GM23338 (cell line): ENCODE results near the gene RABEPK. TPM values are rescaled to one million over a fixed set of nuclear protein-coding genes. Genes with fewer than 3 reads are reported as not detected.
"Not testable (repeated sequence)": the region's sequence is repeated elsewhere in the genome, so short reads cannot be mapped to it uniquely, and the experiment has no call there.

Experiments
- ATAC-seq: fragments of 200-7000 bp; cut with Tn5 transposase; 3 replicates; pipeline ENCODE4 v1.9.1; 2020
- DNase-seq: peaks from one replicate; pipeline ENCODE4 v3.0.0-alpha.2; 2015; ENCODE audit warnings: low spot score
- H2AFZ ChIP-seq: fragments of 200-600 bp; sonication (generic); 2 replicates; pipeline ENCODE4 v1.8.0; 2016; ENCODE audit warnings: antibody characterized with exemption, mild to moderate bottlenecking, moderate library complexity
- H3F3A ChIP-seq: fragments of 200-600 bp; sonication (generic); replicated peaks from 2 replicates; pipeline ENCODE4 v1.8.0; 2017; ENCODE audit warnings: antibody characterized with exemption, mixed run types, low read depth
- H3K27ac ChIP-seq: fragments of 200-600 bp; sonication (generic); 2 replicates; pipeline ENCODE4 v1.6.1; 2016; ENCODE audit warnings: low read depth
- H3K27me3 ChIP-seq: fragments of 200-600 bp; sonication (generic); 2 replicates; pipeline ENCODE4 v1.8.0; 2016; ENCODE audit warnings: mild to moderate bottlenecking, mixed run types, moderate library complexity; ENCODE audit not compliant: insufficient read depth
- H3K36me3 ChIP-seq: fragments of 200-600 bp; sonication (generic); 2 replicates; pipeline ENCODE4 v1.8.0; 2016; ENCODE audit warnings: mild to moderate bottlenecking; ENCODE audit not compliant: insufficient read depth
- H3K4me1 ChIP-seq: fragments of 200-600 bp; sonication (generic); 2 replicates; pipeline ENCODE4 v1.8.0; 2016; ENCODE audit warnings: mild to moderate bottlenecking, moderate library complexity; ENCODE audit not compliant: insufficient read depth
- H3K4me2 ChIP-seq: fragments of 200-600 bp; sonication (generic); 2 replicates; pipeline ENCODE4 v1.7.1; 2017; ENCODE audit warnings: mixed run types
- H3K4me3 ChIP-seq: fragments of 200-600 bp; sonication (generic); 2 replicates; pipeline ENCODE4 v1.6.1; 2016; ENCODE audit warnings: mixed run types
- H3K79me2 ChIP-seq: fragments of 200-600 bp; sonication (generic); replicated peaks from 2 replicates; pipeline ENCODE4 v1.8.0; 2017; ENCODE audit warnings: mild to moderate bottlenecking; ENCODE audit not compliant: insufficient read depth
- H3K9me2 ChIP-seq: fragments of 200-600 bp; sonication (generic); 2 replicates; pipeline ENCODE4 v1.8.0; 2017; ENCODE audit not compliant: insufficient read depth
- H4K20me1 ChIP-seq: fragments of 200-600 bp; sonication (generic); replicated peaks from 2 replicates; pipeline ENCODE4 v1.8.0; 2017; ENCODE audit warnings: mild to moderate bottlenecking; ENCODE audit not compliant: insufficient read depth
- H3K27ac Mint-ChIP-seq: 2 replicates; pipeline ENCODE4 v1.8.0; 2020; ENCODE audit warnings: inconsistent platforms, mild to moderate bottlenecking, moderate library complexity, mixed read lengths
- H3K27me3 Mint-ChIP-seq: 3 replicates; pipeline ENCODE4 v1.8.0; 2022; ENCODE audit warnings: low read depth, mild to moderate bottlenecking, moderate library complexity, mixed read lengths, inconsistent platforms; ENCODE audit not compliant: insufficient read depth, poor library complexity
- H3K36me3 Mint-ChIP-seq: 3 replicates; pipeline ENCODE4 v1.8.0; 2021; ENCODE audit warnings: low read depth, mild to moderate bottlenecking, inconsistent platforms, moderate library complexity, mixed read lengths
- H3K4me1 Mint-ChIP-seq: 3 replicates; pipeline ENCODE4 v1.8.0; 2020; ENCODE audit warnings: mild to moderate bottlenecking, inconsistent platforms, mixed read lengths
- H3K4me3 Mint-ChIP-seq: 3 replicates; pipeline ENCODE4 v1.8.0; 2021; ENCODE audit warnings: moderate library complexity, mild to moderate bottlenecking, inconsistent platforms, mixed read lengths
- H3K9me3 Mint-ChIP-seq: 3 replicates; pipeline ENCODE4 v1.8.0; 2020; ENCODE audit warnings: moderate library complexity, mild to moderate bottlenecking, inconsistent platforms, mixed read lengths
- CREB1 ChIP-seq: fragments of 250-450 bp; sonication (Bioruptor Pico); IDR thresholded peaks from 2 replicates; pipeline ENCODE4 v1.5.0; 2020; ENCODE audit warnings: low read depth, mild to moderate bottlenecking, moderate library complexity
- CTCF ChIP-seq, 2 experiments: fragments of 200-600 bp in 1 of 2; sonication (generic) in 1 of 2; conservative IDR thresholded peaks; 2 replicates each; pipeline versions ENCODE4 v1.5.1 to v1.6.1; 2016 to 2017; ENCODE audit warnings: antibody characterized with exemption in 2 of 2, low read depth in 2 of 2, mild to moderate bottlenecking in 2 of 2, moderate library complexity in 1 of 2
- EZH2 ChIP-seq: fragments of 200-600 bp; sonication (generic); IDR thresholded peaks from one replicate; pipeline ENCODE4 v1.8.0; 2017; ENCODE audit warnings: antibody characterized with exemption, mild to moderate bottlenecking, low read depth; ENCODE audit not compliant: unreplicated experiment
- EZH2phosphoT487 ChIP-seq: fragments of 200-600 bp; sonication (generic); IDR thresholded peaks from one replicate; pipeline ENCODE4 v1.8.1; 2018; ENCODE audit warnings: antibody characterized with exemption; ENCODE audit not compliant: unreplicated experiment
- JUNB ChIP-seq: IDR thresholded peaks from one replicate; pipeline ENCODE4 v1.6.1; 2016; ENCODE audit warnings: antibody characterized with exemption; ENCODE audit not compliant: unreplicated experiment
- NANOG ChIP-seq: IDR thresholded peaks from 2 replicates; pipeline ENCODE4 v1.6.1; 2016; ENCODE audit warnings: antibody characterized with exemption, borderline replicate concordance
- POLR2AphosphoS5 ChIP-seq: IDR thresholded peaks from 2 replicates; pipeline ENCODE4 v1.6.1; 2016; ENCODE audit warnings: antibody characterized with exemption, low read depth
- REST ChIP-seq: IDR thresholded peaks from one replicate; pipeline ENCODE4 v1.6.1; 2018; ENCODE audit warnings: antibody characterized with exemption; ENCODE audit not compliant: unreplicated experiment
- STAT1 ChIP-seq: IDR thresholded peaks from one replicate; pipeline ENCODE4 v1.6.1; 2016; ENCODE audit warnings: antibody characterized with exemption; ENCODE audit not compliant: unreplicated experiment
- ZNF114 ChIP-seq: fragments of 250-450 bp; sonication (Bioruptor Pico); IDR thresholded peaks from 2 replicates; pipeline ENCODE4 v1.5.0; 2020; ENCODE audit warnings: mild to moderate bottlenecking, moderate library complexity
- ZNF331 ChIP-seq: fragments of 250-450 bp; sonication (Bioruptor Pico); IDR thresholded peaks from 2 replicates; pipeline ENCODE4 v1.5.0; 2020; ENCODE audit warnings: low read depth, mild to moderate bottlenecking, moderate library complexity
- polyA plus RNA-seq: library from polyadenylated mRNA; unstranded; fragments of >200 nt; fragmentation: Nextera tagmentation; extraction: Ambion mirVana; gene quantifications from 2 replicates; pipeline ENCODE4 v1.2.1, GENCODE V29; 2016
- total RNA-seq: library from RNA; depleted of rRNA; stranded (reverse); fragments of >200 nt; shearing (Covaris generic); gene quantifications from 2 replicates; pipeline ENCODE4 v1.2.3, GENCODE V29; 2014
- TF ChIP-seq, protein P1 (sequence below): IDR thresholded peaks from 2 replicates; pipeline ENCODE4 v1.6.1; 2016; ENCODE audit warnings: antibody characterized with exemption

The RABEPK gene
- total and polyA plus RNA-seq, 2 experiments from 2014 or later: 25.8 to 32.7 TPM

DNA sequence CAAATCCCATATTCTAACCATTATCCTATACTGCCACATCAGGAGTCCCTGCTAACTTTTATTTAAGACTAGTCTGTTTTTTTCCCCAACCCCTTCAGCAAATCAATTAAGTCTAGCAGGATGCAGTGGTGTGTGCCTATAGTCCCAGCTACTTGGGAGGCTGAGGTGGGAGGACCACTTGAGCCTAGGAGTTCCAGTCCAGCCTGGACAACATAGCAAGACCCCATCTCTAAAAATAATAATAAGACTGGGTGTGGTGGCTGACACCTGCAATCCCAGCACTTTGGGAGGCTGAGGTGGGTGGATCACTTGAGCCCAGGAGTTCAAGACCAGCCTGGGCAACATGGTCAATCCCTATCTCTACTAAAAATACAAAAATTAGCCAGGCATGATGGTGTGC lies 24.5 kb downstream of the RABEPK start:
- H3K79me2 ChIP-seq, H3K36me3 ChIP-seq, H3K4me3 Mint-ChIP-seq, H3K9me2 ChIP-seq, H3K4me1 ChIP-seq, H4K20me1 ChIP-seq, H3K27ac ChIP-seq, H3K27me3 Mint-ChIP-seq, ATAC-seq, H3F3A ChIP-seq, DNase-seq, H3K27me3 ChIP-seq, H3K4me2 ChIP-seq, H3K27ac Mint-ChIP-seq, H3K4me3 ChIP-seq, H3K9me3 Mint-ChIP-seq, H2AFZ ChIP-seq, H3K4me1 Mint-ChIP-seq: not testable (repeated sequence)
- peaks cover 22% of the 10 kb centered on the region for H3K36me3 Mint-ChIP-seq

DNA sequence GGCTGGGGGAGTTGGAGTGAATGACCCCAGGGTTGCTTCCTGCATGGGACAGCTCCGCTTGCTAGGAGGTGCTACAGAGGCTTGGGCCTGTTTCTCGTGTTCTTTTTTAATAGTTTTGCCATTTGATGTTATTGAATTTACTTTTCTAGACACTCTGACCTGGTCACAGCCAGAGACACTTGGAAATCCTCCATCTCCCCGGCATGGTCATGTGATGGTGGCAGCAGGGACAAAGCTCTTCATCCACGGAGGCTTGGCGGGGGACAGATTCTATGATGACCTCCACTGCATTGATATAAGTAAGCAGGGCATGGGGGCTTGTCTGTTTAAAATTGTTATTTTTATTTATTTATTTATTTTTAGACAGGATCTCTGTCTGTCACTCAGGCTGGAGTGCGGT lies 27.4 kb downstream of the RABEPK start:
- H3K36me3 Mint-ChIP-seq: peaks cover 14% of the 10 kb centered on the region
- ATAC-seq: no peak
- no peak overlapping the region for H3K4me3 Mint-ChIP-seq
- no peak for TF ChIP-seq CREB1 (CRISPR knock-in tag)
- TF ChIP-seq CTCF (conservative IDR thresholded peaks at IDR 0.05; ENCODE audit: low read depth in 2 of 2): no peak
- no peak for TF ChIP-seq STAT1
- no peak for TF ChIP-seq JUNB
- no peak for TF ChIP-seq REST
- no peak for TF ChIP-seq NANOG
- no peak for TF ChIP-seq POLR2AphosphoS5
- TF ChIP-seq EZH2: no peak
- no peak for TF ChIP-seq ZNF331 (CRISPR knock-in tag)
- no peak for TF ChIP-seq ZNF114 (CRISPR knock-in tag)
- TF ChIP-seq, protein P1, sequence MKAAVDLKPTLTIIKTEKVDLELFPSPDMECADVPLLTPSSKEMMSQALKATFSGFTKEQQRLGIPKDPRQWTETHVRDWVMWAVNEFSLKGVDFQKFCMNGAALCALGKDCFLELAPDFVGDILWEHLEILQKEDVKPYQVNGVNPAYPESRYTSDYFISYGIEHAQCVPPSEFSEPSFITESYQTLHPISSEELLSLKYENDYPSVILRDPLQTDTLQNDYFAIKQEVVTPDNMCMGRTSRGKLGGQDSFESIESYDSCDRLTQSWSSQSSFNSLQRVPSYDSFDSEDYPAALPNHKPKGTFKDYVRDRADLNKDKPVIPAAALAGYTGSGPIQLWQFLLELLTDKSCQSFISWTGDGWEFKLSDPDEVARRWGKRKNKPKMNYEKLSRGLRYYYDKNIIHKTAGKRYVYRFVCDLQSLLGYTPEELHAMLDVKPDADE: no peak
- no peak for TF ChIP-seq EZH2phosphoT487

More for the DNA sequence above, 27.4 kb downstream of the RABEPK start:
- Histone ChIP-seq H3K9me2 (no peaks in the 10 kb centered on the region), H3K27me3 (no peaks in the 10 kb centered on the region), H2AFZ (no peak overlapping the region), H3F3A (0 out of 2 replicates have a peak, but pooled peaks cover 4% of the 10 kb centered on the region), H4K20me1 (no peaks in the 10 kb centered on the region; the same call in 1 of the 2 replicates), H3K4me2 (no peak overlapping the region), H3K4me3 (no peak overlapping the region), H3K4me1 (no peaks in the 10 kb centered on the region), H3K27ac (no peak overlapping the region), H3K79me2 (no peaks in the 10 kb centered on the region), H3K36me3 (0 out of 2 replicates have a peak, but pooled peaks cover 2% of the 10 kb centered on the region)
- Mint-ChIP-seq H3K4me1 (no peaks in the 10 kb centered on the region), H3K9me3 (no peaks in the 10 kb centered on the region), H3K27ac (no peak overlapping the region), H3K27me3 (no peaks in the 10 kb centered on the region)
- DNase-seq: no peak
